ENCODE results near the gene LIN54. TPM values are rescaled to one million over a fixed set of nuclear protein-coding genes. Genes with fewer than 3 reads are reported as not detected.
A peak's percentile ranks its signal among the peaks of the same experiment; 100 is the strongest.
"Not testable (repeated sequence)": the region's sequence is repeated elsewhere in the genome, so short reads cannot be mapped to it uniquely, and the experiment has no call there.

The LIN54 gene
- total RNA-seq, 1 donor from 2014 or later = 8.4 TPM

DNA sequence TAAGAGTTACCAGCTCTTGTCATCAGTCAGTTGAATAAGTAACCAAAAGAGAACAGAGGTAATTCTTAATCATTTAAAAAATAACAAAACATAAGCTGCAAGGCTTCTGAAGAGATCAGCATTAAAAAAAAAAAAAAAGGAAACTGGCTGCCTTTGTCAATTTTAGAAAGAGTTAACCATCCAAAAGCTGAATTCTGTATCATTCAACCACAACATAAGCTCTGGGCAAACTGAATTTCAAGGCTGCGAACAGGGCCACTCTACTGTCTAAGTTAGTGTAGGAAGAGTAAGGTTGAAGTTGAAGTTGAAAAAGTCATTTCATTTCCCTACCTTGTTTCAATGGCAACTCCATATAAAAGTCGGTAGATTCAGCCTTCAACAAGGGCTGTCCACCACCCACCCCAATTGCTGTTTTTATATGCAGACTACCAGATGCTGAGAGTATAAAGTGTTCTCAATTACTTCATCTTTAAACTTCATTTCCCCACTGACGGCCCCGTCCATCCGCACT lies 1.1 kb upstream of the LIN54 start:
- peak overlapping the region; percentile 95 for H3K4me3 ChIP-seq (ENCODE audit: low read depth, low read length)
- TF ChIP-seq, protein P1, sequence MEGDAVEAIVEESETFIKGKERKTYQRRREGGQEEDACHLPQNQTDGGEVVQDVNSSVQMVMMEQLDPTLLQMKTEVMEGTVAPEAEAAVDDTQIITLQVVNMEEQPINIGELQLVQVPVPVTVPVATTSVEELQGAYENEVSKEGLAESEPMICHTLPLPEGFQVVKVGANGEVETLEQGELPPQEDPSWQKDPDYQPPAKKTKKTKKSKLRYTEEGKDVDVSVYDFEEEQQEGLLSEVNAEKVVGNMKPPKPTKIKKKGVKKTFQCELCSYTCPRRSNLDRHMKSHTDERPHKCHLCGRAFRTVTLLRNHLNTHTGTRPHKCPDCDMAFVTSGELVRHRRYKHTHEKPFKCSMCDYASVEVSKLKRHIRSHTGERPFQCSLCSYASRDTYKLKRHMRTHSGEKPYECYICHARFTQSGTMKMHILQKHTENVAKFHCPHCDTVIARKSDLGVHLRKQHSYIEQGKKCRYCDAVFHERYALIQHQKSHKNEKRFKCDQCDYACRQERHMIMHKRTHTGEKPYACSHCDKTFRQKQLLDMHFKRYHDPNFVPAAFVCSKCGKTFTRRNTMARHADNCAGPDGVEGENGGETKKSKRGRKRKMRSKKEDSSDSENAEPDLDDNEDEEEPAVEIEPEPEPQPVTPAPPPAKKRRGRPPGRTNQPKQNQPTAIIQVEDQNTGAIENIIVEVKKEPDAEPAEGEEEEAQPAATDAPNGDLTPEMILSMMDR (conservative IDR thresholded peaks at IDR 0.05; ENCODE audit: low read depth, low read length) = no peak
- no peak for DNase-seq (ENCODE audit: low read depth)

DNA sequence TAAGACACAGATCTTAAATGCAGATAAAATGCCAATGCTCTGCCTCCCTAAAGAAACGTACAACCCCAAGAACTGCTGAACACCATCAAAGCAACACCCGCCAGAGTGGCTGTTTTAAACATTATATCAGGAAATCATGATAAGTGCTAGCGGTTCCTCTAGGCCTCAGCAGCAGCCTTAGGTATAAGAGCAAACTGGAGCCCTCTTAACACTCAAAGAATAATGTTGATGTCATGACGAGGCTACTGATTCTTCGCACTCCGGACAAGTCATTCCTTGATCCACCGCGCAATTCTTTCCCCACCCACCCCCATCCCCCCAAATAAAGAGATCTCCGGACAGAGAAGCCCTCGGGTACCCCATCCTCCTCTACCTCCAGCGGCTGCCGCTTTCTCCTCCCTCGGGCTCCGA lies 507 bp downstream of the LIN54 start:
- TF ChIP-seq, protein P1 (conservative IDR thresholded peaks at IDR 0.05; ENCODE audit: low read depth, low read length) = no peak
- peak overlapping the region; percentile 95 for H3K4me3 ChIP-seq (ENCODE audit: low read depth, low read length)
- DNase-seq (ENCODE audit: low read depth) = no peak

- H3K4me3 ChIP-seq (ENCODE audit: low read depth, low read length) = peak overlapping the region; percentile 95
- TF ChIP-seq, protein P1 (conservative IDR thresholded peaks at IDR 0.05; ENCODE audit: low read depth, low read length) = no peak
- DNase-seq (ENCODE audit: low read depth) = no peak
Observed at GRCh38 chr4:83009529-83009928, 1.1 kb downstream of the LIN54 start.

GRCh38 chr4:83003044-83003791 lies 7.4 kb downstream of the LIN54 start:
- not testable (repeated sequence) for H3K4me3 ChIP-seq (ENCODE audit: low read depth, low read length); DNase-seq (ENCODE audit: low read depth)

DNA sequence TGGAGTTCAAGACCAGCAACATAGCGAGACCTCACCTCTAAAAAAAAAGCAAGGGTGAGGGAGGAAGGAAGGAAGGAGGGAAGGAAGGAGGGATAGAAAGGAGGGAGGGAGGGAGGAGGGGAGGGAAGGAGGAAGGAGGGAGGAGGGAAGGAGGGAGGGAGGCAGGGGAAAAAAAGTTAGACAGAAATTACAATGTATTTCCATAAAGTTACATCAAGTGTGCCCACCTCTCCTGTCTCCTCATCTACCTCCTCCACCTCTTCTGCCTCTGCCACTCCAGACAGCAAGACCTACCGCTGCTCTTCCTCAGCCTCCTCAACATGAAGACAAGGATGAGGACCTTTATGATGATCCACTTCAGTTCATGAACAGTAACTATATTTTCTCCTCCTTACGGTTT lies 8.3 kb downstream of the LIN54 start:
- TF ChIP-seq, protein P1 (conservative IDR thresholded peaks at IDR 0.05; ENCODE audit: low read depth, low read length) = no peak
- no peak overlapping the region for H3K4me3 ChIP-seq (ENCODE audit: low read depth, low read length)
- no peak for DNase-seq (ENCODE audit: low read depth)

GRCh38 chr4:82998898-82999297 lies 11.7 kb downstream of the LIN54 start:
- TF ChIP-seq, protein P1 (conservative IDR thresholded peaks at IDR 0.05; ENCODE audit: low read depth, low read length) = no peak
- no peak overlapping the region for H3K4me3 ChIP-seq (ENCODE audit: low read depth, low read length)
- no peak for DNase-seq (ENCODE audit: low read depth)

DNA sequence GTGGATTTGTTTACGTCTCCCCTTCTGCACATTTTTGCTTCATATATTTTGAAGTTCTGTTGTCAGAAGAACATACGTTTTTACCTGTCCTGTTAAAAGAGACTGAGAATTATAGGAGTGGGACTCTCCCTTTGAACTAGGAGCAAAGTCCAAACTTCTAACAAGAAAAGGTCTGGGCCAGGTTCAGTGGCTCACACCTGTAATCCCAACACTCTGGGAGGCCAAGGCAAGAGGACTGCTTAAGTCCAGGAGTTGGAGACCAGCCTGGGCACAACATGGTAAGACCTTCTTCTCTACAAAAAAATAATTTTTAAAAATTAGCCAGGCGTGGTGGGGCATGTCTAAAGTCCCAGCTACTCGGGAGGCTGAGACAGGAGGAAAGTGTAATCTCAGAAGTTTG lies 15.8 kb downstream of the LIN54 start:
- no peak for DNase-seq (ENCODE audit: low read depth)

More for the DNA sequence above, 15.8 kb downstream of the LIN54 start:
- TF ChIP-seq, protein P1 (conservative IDR thresholded peaks at IDR 0.05; ENCODE audit: low read depth, low read length) = no peak
- H3K4me3 ChIP-seq (ENCODE audit: low read depth, low read length) = no peak overlapping the region
